Measurements from ENCODE around the gene EMP2. TPM values are rescaled to one million over a fixed set of nuclear protein-coding genes. Genes with fewer than 3 reads are reported as not detected.
A peak's percentile ranks its signal among the peaks of the same experiment; 100 is the strongest.

Gene EMP2
- total RNA-seq, 1 experiment from 2014 or later: 31.9 TPM

- Histone ChIP-seq H3K9me3 (replicated peaks) (no peaks in the 10 kb centered on the region), H3K27me3 (no peaks in the 10 kb centered on the region), H3K4me1 (no peaks in the 10 kb centered on the region), H3K4me3 (no peak overlapping the region), H3K27ac (no peak overlapping the region), H3K36me3 (no peaks in the 10 kb centered on the region)
- no peak for DNase-seq
Observed at GRCh38 chr16:10557750-10558149, 22.6 kb downstream of the EMP2 start.

GRCh38 chr16:10556236-10556635 is 24.2 kb downstream of the EMP2 start:
- Histone ChIP-seq H3K4me3 (no peak overlapping the region), H3K9me3 (replicated peaks) (no peaks in the 10 kb centered on the region), H3K4me1 (no peaks in the 10 kb centered on the region), H3K27me3 (no peaks in the 10 kb centered on the region), H3K27ac (no peak overlapping the region), H3K36me3 (no peaks in the 10 kb centered on the region)
- peak; percentile 22 to 31 for DNase-seq

- no peak for DNase-seq
- no peaks in the 10 kb centered on the region for H3K4me1 ChIP-seq
- no peak overlapping the region for H3K27ac ChIP-seq
- H3K4me3 ChIP-seq: no peak overlapping the region
- no peaks in the 10 kb centered on the region for H3K9me3 ChIP-seq (replicated peaks)
- no peaks in the 10 kb centered on the region for H3K36me3 ChIP-seq
- H3K27me3 ChIP-seq: no peaks in the 10 kb centered on the region
Observed at GRCh38 chr16:10554569-10554968, 25.8 kb downstream of the EMP2 start.

DNA sequence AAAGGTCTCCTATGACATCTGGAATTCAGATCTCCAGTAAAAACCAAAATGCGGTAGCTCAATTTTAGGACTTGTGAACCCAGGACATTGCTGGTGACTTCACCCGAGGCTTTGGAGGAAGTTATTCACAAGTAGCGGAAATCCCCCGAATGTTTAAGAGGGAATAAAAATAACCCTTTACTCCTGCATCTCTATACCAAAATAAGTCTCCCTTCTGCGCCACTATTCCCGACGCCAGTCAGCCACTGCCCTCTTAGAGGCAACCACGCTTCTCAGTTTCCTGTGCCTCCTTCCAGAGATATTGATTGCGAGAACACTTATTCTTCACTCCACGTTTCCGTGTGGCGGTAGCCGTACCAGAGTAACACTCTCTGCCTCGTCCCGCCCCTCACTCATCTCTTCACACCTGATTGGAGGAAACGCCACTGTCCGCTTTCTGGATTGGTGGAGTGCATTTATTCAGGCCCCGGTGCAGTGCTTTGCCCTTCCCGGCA is 27.4 kb downstream of the EMP2 start:
- peaks cover 5% of the 10 kb centered on the region; the same call in 1 of the 2 replicates for H3K9me3 ChIP-seq (replicated peaks)
- no peak overlapping the region for H3K4me3 ChIP-seq
- no peaks in the 10 kb centered on the region for H3K27me3 ChIP-seq
- no peak for DNase-seq
- H3K27ac ChIP-seq: no peak overlapping the region
- no peaks in the 10 kb centered on the region for H3K4me1 ChIP-seq
- no peaks in the 10 kb centered on the region; the same call in 1 of the 2 replicates for H3K36me3 ChIP-seq

GRCh38 chr16:10552281-10552680 is 28.1 kb downstream of the EMP2 start:
- no peak for DNase-seq
- peaks cover 5% of the 10 kb centered on the region; the same call in 1 of the 2 replicates for H3K9me3 ChIP-seq (replicated peaks)
- H3K36me3 ChIP-seq: peaks cover 3% of the 10 kb centered on the region; the same call in 1 of the 2 replicates
- H3K4me1 ChIP-seq: no peaks in the 10 kb centered on the region
- H3K4me3 ChIP-seq: no peak overlapping the region
- no peaks in the 10 kb centered on the region for H3K27me3 ChIP-seq
- no peak overlapping the region for H3K27ac ChIP-seq

DNA sequence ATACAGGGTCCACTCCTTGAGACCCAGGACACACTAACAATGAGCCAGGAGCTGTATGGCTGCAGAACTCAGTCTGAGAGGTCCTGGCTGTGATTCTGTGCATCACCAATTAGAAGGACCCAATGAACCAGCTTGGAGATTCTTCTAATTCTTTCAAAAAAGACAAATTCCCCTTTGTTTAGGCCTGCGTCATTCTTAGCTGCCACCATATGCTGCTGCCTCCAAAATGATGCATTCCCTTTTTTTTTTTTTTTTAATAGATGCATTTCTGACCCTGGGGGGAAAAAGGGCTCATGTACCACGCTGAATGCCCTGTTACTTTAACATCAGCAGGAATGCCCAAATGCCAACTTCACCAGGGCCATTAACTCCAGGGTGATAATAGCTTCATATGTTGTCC is 28.5 kb downstream of the EMP2 start:
- H3K9me3 ChIP-seq (replicated peaks): peaks cover 5% of the 10 kb centered on the region; the same call in 1 of the 2 replicates
- H3K4me3 ChIP-seq: no peak overlapping the region
- H3K27ac ChIP-seq: no peak overlapping the region
- no peaks in the 10 kb centered on the region for H3K27me3 ChIP-seq
- no peak for DNase-seq
- H3K4me1 ChIP-seq: no peaks in the 10 kb centered on the region
- peaks cover 7% of the 10 kb centered on the region for H3K36me3 ChIP-seq

DNA sequence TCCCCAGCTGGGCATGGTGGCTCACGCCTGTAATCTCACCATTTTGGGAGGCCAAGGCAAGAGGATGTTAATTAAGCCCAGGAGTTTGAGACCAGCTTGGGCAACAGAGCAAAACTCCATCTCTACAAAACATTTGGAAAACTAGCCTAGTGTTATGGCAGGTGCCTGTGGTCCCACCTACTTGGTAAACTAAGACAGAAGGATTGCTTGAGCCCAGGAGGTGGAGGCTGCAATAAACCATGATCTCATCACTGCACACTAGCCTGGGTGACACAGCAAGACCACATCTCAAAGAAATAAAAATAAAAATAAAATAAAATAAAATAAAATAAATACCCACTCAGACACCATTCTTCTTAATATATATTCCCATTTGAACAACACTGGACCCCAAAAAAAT is 32.0 kb downstream of the EMP2 start:
- Histone ChIP-seq H3K36me3 (peaks cover 19% of the 10 kb centered on the region), H3K4me3 (no peak overlapping the region), H3K9me3 (replicated peaks) (peaks cover 5% of the 10 kb centered on the region; the same call in 1 of the 2 replicates), H3K4me1 (no peaks in the 10 kb centered on the region), H3K27me3 (no peaks in the 10 kb centered on the region), H3K27ac (no peak overlapping the region)
- DNase-seq: no peak

DNA sequence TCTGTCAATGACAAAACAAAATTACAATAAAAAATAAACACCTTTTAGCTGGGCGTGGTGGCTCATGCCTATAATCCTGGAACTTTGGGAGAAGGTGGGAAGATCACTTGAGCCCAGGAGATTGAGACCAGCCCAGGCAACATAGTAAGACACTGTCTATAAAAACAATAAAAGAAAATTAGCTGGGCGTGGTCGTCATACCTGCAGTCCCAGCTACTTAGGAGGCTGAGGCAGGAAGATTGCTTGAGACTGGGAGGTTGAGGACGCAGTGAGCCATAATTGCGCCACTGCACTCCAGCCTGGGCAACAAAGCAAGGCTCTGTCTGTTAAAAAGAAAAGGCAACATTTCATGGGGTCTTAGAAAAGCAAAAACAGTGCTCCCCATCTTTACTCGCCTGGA is 32.7 kb downstream of the EMP2 start:
- Histone ChIP-seq H3K4me3 (no peak overlapping the region), H3K27ac (no peak overlapping the region), H3K27me3 (no peaks in the 10 kb centered on the region), H3K36me3 (peaks cover 19% of the 10 kb centered on the region), H3K9me3 (replicated peaks) (peaks cover 5% of the 10 kb centered on the region; the same call in 1 of the 2 replicates), H3K4me1 (no peaks in the 10 kb centered on the region)
- DNase-seq: no peak

DNA sequence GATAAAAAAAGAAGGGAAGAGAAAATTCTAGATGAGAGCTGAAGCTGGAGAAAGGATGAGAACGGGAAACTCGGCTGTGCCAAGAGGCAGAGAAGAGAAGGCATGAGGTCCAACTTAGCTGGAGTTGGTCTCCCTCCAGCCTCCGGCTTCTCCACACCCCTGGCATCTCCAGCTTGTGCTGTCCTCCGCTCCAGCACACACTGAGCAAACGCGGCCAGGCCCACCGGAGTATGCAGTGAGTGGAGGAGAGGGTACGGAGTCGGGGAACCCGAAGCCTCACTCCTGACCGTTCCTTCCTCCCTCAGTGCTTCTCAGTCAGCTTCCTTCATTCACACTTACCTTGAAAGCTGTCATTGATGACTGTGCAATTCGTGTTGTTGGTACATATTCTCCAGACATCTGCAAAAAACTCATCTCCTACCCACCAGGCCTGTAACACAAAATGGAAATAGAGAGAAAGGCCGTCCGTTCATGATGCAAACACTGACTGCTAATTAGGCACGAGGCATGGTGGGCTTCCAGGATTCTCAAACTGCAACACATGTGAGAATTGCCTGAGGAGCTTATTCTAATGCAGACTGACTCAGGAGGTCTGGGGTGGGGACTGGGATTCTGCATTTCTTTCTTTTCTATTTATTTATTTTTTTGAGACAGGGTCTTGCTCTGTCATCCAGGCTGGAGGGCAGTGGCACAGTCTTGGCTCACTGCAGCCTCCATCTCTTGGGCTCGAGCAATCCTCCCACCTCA is 37.0 kb downstream of the EMP2 start:
- H3K27ac ChIP-seq: no peak overlapping the region
- H3K36me3 ChIP-seq: peaks cover 28% of the 10 kb centered on the region
- no peak for DNase-seq
- no peaks in the 10 kb centered on the region for H3K9me3 ChIP-seq (replicated peaks)
- peaks cover 17% of the 10 kb centered on the region for H3K4me1 ChIP-seq
- H3K27me3 ChIP-seq: no peaks in the 10 kb centered on the region
- H3K4me3 ChIP-seq: no peak overlapping the region

GRCh38 chr16:10541366-10541765 is 39.0 kb downstream of the EMP2 start:
- peaks cover 16% of the 10 kb centered on the region for H3K36me3 ChIP-seq
- no peaks in the 10 kb centered on the region for H3K27me3 ChIP-seq
- peaks cover 17% of the 10 kb centered on the region for H3K4me1 ChIP-seq
- no peak overlapping the region; the same call in 1 of the 2 replicates for H3K27ac ChIP-seq
- peak; percentile 27 to 50 for DNase-seq
- no peaks in the 10 kb centered on the region for H3K9me3 ChIP-seq (replicated peaks)
- no peak overlapping the region for H3K4me3 ChIP-seq

DNA sequence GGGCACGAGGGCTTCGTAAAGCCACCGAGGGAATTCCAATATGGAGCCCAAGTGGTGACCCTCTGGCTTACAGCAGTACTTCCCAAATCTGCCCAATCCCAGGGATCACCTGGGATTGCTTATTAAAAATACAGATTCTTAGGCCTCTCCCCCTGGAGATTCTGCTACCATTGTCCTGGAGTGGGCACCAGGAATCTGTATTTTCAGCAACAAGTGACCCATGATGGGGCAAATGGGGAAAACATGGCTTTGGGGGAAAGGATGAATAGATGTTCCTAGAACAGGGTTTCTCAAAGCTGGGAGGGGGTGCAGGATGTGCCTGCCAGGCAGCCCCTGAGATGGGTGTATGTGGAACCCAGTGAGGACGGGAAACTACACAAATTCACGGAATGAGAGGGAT is 40.6 kb downstream of the EMP2 start:
- Histone ChIP-seq H3K36me3 (peaks cover 11% of the 10 kb centered on the region), H3K27ac (peak overlapping the region; percentile 32), H3K4me1 (peaks cover 17% of the 10 kb centered on the region), H3K9me3 (replicated peaks) (no peaks in the 10 kb centered on the region), H3K27me3 (no peaks in the 10 kb centered on the region), H3K4me3 (no peak overlapping the region)
- no peak for DNase-seq

DNA sequence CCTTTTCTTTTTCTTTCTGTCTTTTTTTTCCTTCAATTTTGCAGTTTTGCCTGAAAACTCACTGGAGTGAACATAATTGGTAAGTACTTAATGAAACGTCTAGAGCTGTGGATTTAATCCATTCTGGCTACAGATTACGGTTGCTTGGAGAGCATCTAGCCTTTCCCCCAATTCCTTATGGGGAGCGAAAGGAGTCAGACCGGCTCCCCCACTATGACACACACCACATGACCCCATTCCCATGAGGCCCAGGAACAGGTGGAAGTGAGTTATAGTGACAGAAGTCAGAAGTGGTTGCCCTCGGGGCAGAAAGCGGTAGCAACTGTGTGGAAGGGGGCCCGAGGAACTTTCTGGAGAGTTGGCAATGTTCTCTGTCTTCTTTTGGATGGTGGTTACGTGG is 41.2 kb downstream of the EMP2 start:
- H3K27ac ChIP-seq: peak overlapping the region; percentile 32
- no peaks in the 10 kb centered on the region for H3K9me3 ChIP-seq (replicated peaks)
- DNase-seq: peak; percentile 88 to 92
- no peak overlapping the region for H3K4me3 ChIP-seq
- H3K36me3 ChIP-seq: peaks cover 11% of the 10 kb centered on the region
- peaks cover 17% of the 10 kb centered on the region for H3K4me1 ChIP-seq
- no peaks in the 10 kb centered on the region for H3K27me3 ChIP-seq

- no peak for DNase-seq
- peaks cover 11% of the 10 kb centered on the region for H3K36me3 ChIP-seq
Observed at GRCh38 chr16:10538583-10538982, 41.8 kb downstream of the EMP2 start.

GRCh38 chr16:10537946-10538345 is 42.5 kb downstream of the EMP2 start:
- H3K36me3 ChIP-seq: peaks cover 10% of the 10 kb centered on the region
- H3K27ac ChIP-seq: no peak overlapping the region
- no peaks in the 10 kb centered on the region for H3K9me3 ChIP-seq (replicated peaks)
- H3K4me1 ChIP-seq: peaks cover 17% of the 10 kb centered on the region
- H3K27me3 ChIP-seq: no peaks in the 10 kb centered on the region
- no peak overlapping the region for H3K4me3 ChIP-seq
- DNase-seq: no peak

More at GRCh38 chr16:10538583-10538982, 41.8 kb downstream of the EMP2 start:
- Histone ChIP-seq H3K4me3 (no peak overlapping the region), H3K4me1 (peaks cover 17% of the 10 kb centered on the region), H3K9me3 (replicated peaks) (no peaks in the 10 kb centered on the region), H3K27me3 (no peaks in the 10 kb centered on the region), H3K27ac (peak overlapping the region; percentile 32)

GRCh38 chr16:10536814-10537389 is 43.5 kb downstream of the EMP2 start:
- DNase-seq: no peak
- no peak overlapping the region for H3K4me3 ChIP-seq
- H3K27me3 ChIP-seq: no peaks in the 10 kb centered on the region
- peaks cover 17% of the 10 kb centered on the region for H3K4me1 ChIP-seq
- no peaks in the 10 kb centered on the region for H3K9me3 ChIP-seq (replicated peaks)
- no peak overlapping the region for H3K27ac ChIP-seq
- H3K36me3 ChIP-seq: peaks cover 10% of the 10 kb centered on the region
